K562 (cell line): ENCODE measurements around the gene UTP15. TPM values are rescaled to one million over a fixed set of nuclear protein-coding genes. Genes with fewer than 3 reads are reported as not detected.

Experiments
- ATAC-seq: fragments of 200-7000 bp; cut with Tn5 transposase; 3 replicates; pipeline ENCODE4 v1.9.1; 2020; ENCODE audit warnings: moderate library complexity
- BruUV-seq: library from RNA; stranded (reverse); fragments of 400-500 nt; replicated peaks from 2 replicates; lab custom pipeline; 2021; lab: Mats Ljungman, UMichigan
- CTCF ChIA-PET: fragments of 300-600 bp; formaldehyde crosslinking; extraction: SDS; loops from one replicate; lab custom pipeline; 2021; ENCODE audit warnings: low intra/inter-chr PET ratio; lab: Yijun Ruan, JAX
- POLR2A ChIA-PET: fragments of 300-600, 350-650 bp; sonication (Branson Sonifier 250); formaldehyde crosslinking; extraction: SDS; loops from one replicate; lab custom pipeline; 2021; ENCODE audit warnings: antibody characterized with exemption, inconsistent platforms; lab: Yijun Ruan, JAX
- DNase-seq, 4 experiments: peaks; one replicate each; pipeline versions ENCODE4 v3.0.0 to v3.0.0-alpha.2; 2011 to 2018; ENCODE audit warnings: low spot score in 3 of 4, mixed read lengths in 3 of 4; ENCODE audit errors: extremely low read depth in 1 of 4
- FAIRE-seq: peaks from 2 replicates; lab custom pipeline; 2011; peaks lifted over from hg19 to GRCh38; lab: Jason Lieb, UNC
- H2AFZ ChIP-seq: 2 replicates; pipeline ENCODE4 v1.6.0; 2011; ENCODE audit warnings: low read depth, low read length, control low read depth, inconsistent platforms
- H3K27ac ChIP-seq: fragments of 200-600 bp; 3 replicates; pipeline ENCODE4 v1.8.0; 2011; ENCODE audit warnings: low read depth, mild to moderate bottlenecking, control low read depth, inconsistent platforms, low read length, moderate library complexity, mixed read lengths; ENCODE audit errors: extremely low read depth
- H3K27me3 ChIP-seq, 2 experiments: fragments of 300-600 bp in 1 of 2; 2 replicates in 1 of 2; 3 replicates in 1 of 2; pipeline versions ENCODE4 v1.6.0 to v1.8.0; 2011; ENCODE audit warnings: inconsistent platforms in 2 of 2, low read length in 2 of 2, mild to moderate bottlenecking in 1 of 2, mixed read lengths in 1 of 2, moderate library complexity in 1 of 2; ENCODE audit not compliant: control insufficient read depth in 2 of 2, insufficient read depth in 2 of 2
- H3K36me3 ChIP-seq: fragments of 300-600 bp; 3 replicates; pipeline ENCODE4 v1.8.0; 2011; ENCODE audit warnings: mild to moderate bottlenecking, low read length, inconsistent platforms; ENCODE audit not compliant: control insufficient read depth, insufficient read depth
- H3K4me1 ChIP-seq, 2 experiments: fragments of 200-600 bp in 1 of 2; replicated peaks in 1 of 2; 2 replicates in 1 of 2; 3 replicates in 1 of 2; pipeline versions ENCODE4 v1.5.1 to v1.8.0; 2011; ENCODE audit warnings: inconsistent platforms in 2 of 2, low read length in 2 of 2, mild to moderate bottlenecking in 1 of 2, mixed read lengths in 1 of 2, moderate library complexity in 1 of 2; ENCODE audit not compliant: control insufficient read depth in 2 of 2, insufficient read depth in 2 of 2
- H3K4me2 ChIP-seq: 2 replicates; pipeline ENCODE4 v1.6.1; 2011; ENCODE audit warnings: low read length, control low read depth, inconsistent platforms, mixed read lengths; ENCODE audit not compliant: insufficient read depth
- H3K4me3 ChIP-seq: fragments of 200-600 bp; sonication (generic), shearing (Covaris generic); 2 replicates; pipeline ENCODE4 v1.5.1; 2016; ENCODE audit warnings: control low read depth, inconsistent platforms
- H3K79me2 ChIP-seq: fragments of 200-600 bp; 3 replicates; pipeline ENCODE4 v1.8.0; 2011; ENCODE audit warnings: low read length, inconsistent platforms; ENCODE audit not compliant: control insufficient read depth, insufficient read depth
- H3K9ac ChIP-seq, 2 experiments: 2 replicates each; pipeline versions ENCODE4 v1.6.0 to v1.6.1; 2011; ENCODE audit warnings: low read depth in 2 of 2, low read length in 2 of 2, control low read depth in 1 of 2, inconsistent platforms in 1 of 2, mild to moderate bottlenecking in 1 of 2, mixed read lengths in 1 of 2; ENCODE audit not compliant: insufficient read depth in 1 of 2
- H3K9me1 ChIP-seq: one replicate; pipeline ENCODE4 v1.6.0; 2011; ENCODE audit warnings: inconsistent platforms, mild to moderate bottlenecking, low read length, moderate library complexity; ENCODE audit not compliant: control insufficient read depth, insufficient read depth
- H3K9me3 ChIP-seq: replicated peaks from 2 replicates; pipeline ENCODE4 v1.5.1; 2011; ENCODE audit warnings: low read depth, low read length, inconsistent platforms; ENCODE audit not compliant: control insufficient read depth, insufficient read depth
- H4K20me1 ChIP-seq: replicated peaks from 2 replicates; pipeline ENCODE4 v1.6.1; 2011; ENCODE audit warnings: low read length, inconsistent platforms, mixed read lengths; ENCODE audit not compliant: control insufficient read depth, insufficient read depth
- ARHGAP35 ChIP-seq: fragments of 450-650 bp; IDR thresholded peaks from 2 replicates; pipeline ENCODE4 v1.6.1; 2018; ENCODE audit not compliant: partially characterized antibody
- ATF3 ChIP-seq, 2 experiments: fragments of 450-650 bp in 1 of 2; sonication (generic) in 1 of 2; formaldehyde crosslinking in 1 of 2; IDR thresholded peaks in 1 of 2; conservative IDR thresholded peaks in 1 of 2; 2 replicates each; pipeline versions ENCODE4 v1.6.1 to v1.8.1; 2016 to 2023; ENCODE audit warnings: mild to moderate bottlenecking in 2 of 2, moderate library complexity in 2 of 2, inconsistent platforms in 1 of 2, missing genetic modification reagents in 1 of 2
- GABPB2 ChIP-seq: fragments of 250-450 bp; sonication (Bioruptor Pico); conservative IDR thresholded peaks from 2 replicates; pipeline ENCODE4 v1.5.1; 2021; ENCODE audit warnings: mild to moderate bottlenecking
- JUN ChIP-seq, 2 experiments: sonication (generic) in 1 of 2; formaldehyde crosslinking in 1 of 2; IDR thresholded peaks; 2 replicates each; pipeline versions ENCODE4 v1.6.1 to v1.8.0; 2012 to 2022; ENCODE audit warnings: borderline replicate concordance in 2 of 2, mild to moderate bottlenecking in 2 of 2, improper control_type of control experiment in 1 of 2, low read depth in 1 of 2, low read length in 1 of 2, missing genetic modification reagents in 1 of 2
- MED1 ChIP-seq: sonication (generic); formaldehyde crosslinking; IDR thresholded peaks from 2 replicates; pipeline ENCODE4 v1.8.1; 2023; ENCODE audit warnings: missing genetic modification reagents, borderline replicate concordance
- MEF2A ChIP-seq: IDR thresholded peaks from 2 replicates; pipeline ENCODE4 v1.6.1; 2011; ENCODE audit warnings: low read depth, mild to moderate bottlenecking, low read length, moderate library complexity; ENCODE audit not compliant: control insufficient read depth
- PTBP1 ChIP-seq: fragments of 200-400 bp; formaldehyde crosslinking; IDR thresholded peaks from 2 replicates; pipeline ENCODE4 v1.6.1; 2017; ENCODE audit warnings: low read depth, low read length
- RBM22 ChIP-seq: fragments of 200-400 bp; formaldehyde crosslinking; IDR thresholded peaks from 2 replicates; pipeline ENCODE4 v1.6.1; 2018; ENCODE audit warnings: low read length, low read depth; ENCODE audit not compliant: poor library complexity, severe bottlenecking
- SMARCB1 ChIP-seq: IDR thresholded peaks from 2 replicates; pipeline ENCODE4 v1.6.1; 2011; ENCODE audit warnings: improper control_type of control experiment, low read depth; ENCODE audit not compliant: insufficient read length
- SMARCC2 ChIP-seq: fragments of 450-650 bp; IDR thresholded peaks from 2 replicates; pipeline ENCODE4 v1.6.1; 2017; ENCODE audit warnings: antibody characterized with exemption, moderate library complexity, mild to moderate bottlenecking, low read depth
- SRSF1 ChIP-seq: fragments of 200-400 bp; formaldehyde crosslinking; IDR thresholded peaks from 2 replicates; pipeline ENCODE4 v1.6.1; 2017; ENCODE audit warnings: mild to moderate bottlenecking, low read depth, low read length, moderate library complexity
- THAP12 ChIP-seq: fragments of 250-450 bp; sonication (Bioruptor Pico); IDR thresholded peaks from 2 replicates; pipeline ENCODE4 v1.9.0; 2021; ENCODE audit warnings: mild to moderate bottlenecking, inconsistent platforms
- THRA ChIP-seq: fragments of 450-650 bp; IDR thresholded peaks from 2 replicates; pipeline ENCODE4 v1.6.1; 2017; ENCODE audit warnings: mild to moderate bottlenecking, moderate library complexity
- ZNF217 ChIP-seq: sonication (generic); formaldehyde crosslinking; IDR thresholded peaks from 2 replicates; pipeline ENCODE4 v1.8.0; 2022; ENCODE audit warnings: mild to moderate bottlenecking, missing genetic modification reagents
- ZNF316 ChIP-seq: fragments of 450-650 bp; IDR thresholded peaks from 2 replicates; pipeline ENCODE4 v1.6.1; 2016
- ZNF583 ChIP-seq: fragments of 250-450 bp; sonication (Bioruptor Pico); IDR thresholded peaks from 2 replicates; pipeline ENCODE4 v1.4.0; 2020
- WGBS: fragments of 100-300 bp; shearing (Covaris generic); methylation state at CpG from one replicate; pipeline ENCODE4 v1.1.6; 2016; ENCODE audit warnings: low coverage, mixed read lengths; ENCODE audit not compliant: insufficient coverage; ENCODE audit errors: missing lambda C conversion rate; 5-methylcytosine and 5-hydroxymethylcytosine counted together
- in situ Hi-C: fragments of 300-500 bp; cut with MboI; formaldehyde crosslinking; loops from 4 replicates; pipeline ENCODE4 v1.15.0; 2018; ENCODE audit warnings: inconsistent platforms, mixed read lengths
- intact Hi-C: fragments of 100-400 bp; cut with micrococcal nuclease; formaldehyde crosslinking; loops from 2 replicates; pipeline ENCODE4 v1.14.2; 2022
- polyA plus RNA-seq, 8 experiments: library from polyadenylated mRNA; depleted of rRNA in 4 of 8; stranded (reverse) in 5 of 8; unstranded in 3 of 8; fragments of >200 nt; fragmentation: Nextera tagmentation in 2 of 8; fragmentation: Illumina TruSeq in 1 of 8; extraction: Ambion mirVana in 2 of 8; extraction: Trizol in 1 of 8; gene quantifications; 2 replicates each; pipeline versions ENCODE4 v1.2.1 to v1.2.3, GENCODE V29; 2011 to 2014; ENCODE audit warnings: inconsistent platforms in 1 of 8, missing spikeins in 1 of 8
- total RNA-seq, 7 experiments: library from RNA; depleted of rRNA in 6 of 7; stranded (reverse); fragments of >200 nt in 6 of 7; fragmentation: Illumina TruSeq in 2 of 7; extraction: Trizol in 2 of 7; gene quantifications; 2 replicates each; pipeline versions ENCODE4 v1.2.1 to v1.2.3, GENCODE V29; 2011 to 2021; ENCODE audit warnings: low replicate concordance in 1 of 7
- TF ChIP-seq, protein P1 (sequence below), 2 experiments: fragments of 450-650 bp in 1 of 2; sonication (generic) in 1 of 2; formaldehyde crosslinking; conservative IDR thresholded peaks; 2 replicates each; pipeline versions ENCODE4 v1.4.0 to v1.8.1; 2020 to 2022; ENCODE audit warnings: mild to moderate bottlenecking in 1 of 2, missing genetic modification reagents in 1 of 2

Gene UTP15
- total and polyA plus RNA-seq, 9 of the 15 experiments (the other 6 are each of a cell fraction or from before 2014, with no cell fraction given): 28.1 to 49.3 (median 37.0) TPM

- Histone ChIP-seq H3K4me3 (no peak overlapping the region), H3K27me3 (peaks cover 24 to 29% of the 10 kb centered on the region in 2 experiments), H4K20me1 (no peaks in the 10 kb centered on the region), H3K36me3 (no peaks in the 10 kb centered on the region), H2AFZ (no peak overlapping the region), H3K27ac (no peak overlapping the region), H3K4me2 (no peak overlapping the region), H3K9me1 (no peaks in the 10 kb centered on the region), H3K4me1 (peaks cover 0 to 10% of the 10 kb centered on the region in 2 experiments; a peak in 1 of 5 replicates), H3K9me3 (no peaks in the 10 kb centered on the region), H3K9ac (no peak overlapping the region), H3K79me2 (no peaks in the 10 kb centered on the region)
- no peak for FAIRE-seq
- intact Hi-C loops (no loop called here), in situ Hi-C loops (no loop called here)
- DNase-seq: no peak
- BruUV-seq: no TSS peak
- 0% methylated on average over 2 of the region's 2 CpGs for WGBS
- ChIA-PET CTCF (no interaction called here), POLR2A (interaction anchor here (0.6 kb wide), 1 partner anchor 426 kb away, joined by 3 read pairs; no protein-coding TSS in a partner anchor)
- ATAC-seq: no peak
- TF ChIP-seq MEF2A (no peak), RBM22 (no peak), ZNF217 (CRISPR knock-in tag) (no peak), SRSF1 (no peak), ATF3 (IDR thresholded peaks at IDR 0.05) (no peak), ATF3 (CRISPR knock-in tag; conservative IDR thresholded peaks at IDR 0.05) (no peak), THAP12 (CRISPR knock-in tag) (no peak), SMARCC2 (no peak), JUN (IDR thresholded peaks at IDR 0.05; ENCODE audit: borderline replicate concordance, low read depth, low read length) (no peak), JUN (CRISPR knock-in tag; IDR thresholded peaks at IDR 0.05; ENCODE audit: borderline replicate concordance) (no peak), THRA (no peak), MED1 (CRISPR knock-in tag) (no peak), GABPB2 (CRISPR knock-in tag) (no peak), ARHGAP35 (no peak), PTBP1 (no peak), ZNF316 (no peak), SMARCB1 (no peak), ZNF583 (CRISPR knock-in tag) (no peak)
- TF ChIP-seq, protein P1, sequence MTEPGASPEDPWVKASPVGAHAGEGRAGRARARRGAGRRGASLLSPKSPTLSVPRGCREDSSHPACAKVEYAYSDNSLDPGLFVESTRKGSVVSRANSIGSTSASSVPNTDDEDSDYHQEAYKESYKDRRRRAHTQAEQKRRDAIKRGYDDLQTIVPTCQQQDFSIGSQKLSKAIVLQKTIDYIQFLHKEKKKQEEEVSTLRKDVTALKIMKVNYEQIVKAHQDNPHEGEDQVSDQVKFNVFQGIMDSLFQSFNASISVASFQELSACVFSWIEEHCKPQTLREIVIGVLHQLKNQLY (CRISPR knock-in tag; conservative IDR thresholded peaks at IDR 0.05): no peak
These were observed 58.4 kb downstream of the UTP15 start for GRCh38 chr5:73623901-73624404.
